Stimulated activated memory B cell treated with anti-CD40 and anti-IgM and Interleukin-4, amounts not matched to agents 10 μg/mL and 1 μg/mL and 100 μg/mL, for 72 hours (primary cell): ENCODE data around the gene ADAM8.
A peak's percentile ranks its signal among the peaks of the same experiment; 100 is the strongest.

Experiments used
- ATAC-seq: fragments of 150-1000 bp; cut with Tn5 transposase; 2 replicates; pipeline ENCODE4 v1.10.0; 2021
- H3K27ac Mint-ChIP-seq: one replicate; pipeline ENCODE4 v1.8.0; 2022; ENCODE audit warnings: mild to moderate bottlenecking, mixed read lengths
- H3K27me3 Mint-ChIP-seq: one replicate; pipeline ENCODE4 v1.8.0; 2022; ENCODE audit warnings: mixed read lengths
- H3K36me3 Mint-ChIP-seq: one replicate; pipeline ENCODE4 v1.8.0; 2022; ENCODE audit warnings: mixed read lengths
- H3K4me1 Mint-ChIP-seq: one replicate; pipeline ENCODE4 v1.8.0; 2022; ENCODE audit warnings: mixed read lengths
- H3K4me3 Mint-ChIP-seq: one replicate; pipeline ENCODE4 v1.8.0; 2022; ENCODE audit warnings: mild to moderate bottlenecking, moderate library complexity, mixed read lengths
- H3K9me3 Mint-ChIP-seq: one replicate; pipeline ENCODE4 v1.8.0; 2022; ENCODE audit warnings: mixed read lengths

Gene ADAM8

GRCh38 chr10:133258066-133258817 is 18.4 kb downstream of the ADAM8 start:
- ATAC-seq: peak; percentile 37
- H3K27me3 Mint-ChIP-seq: no peaks in the 10 kb centered on the region
- no peaks in the 10 kb centered on the region for H3K9me3 Mint-ChIP-seq
- peaks cover 52% of the 10 kb centered on the region for H3K4me1 Mint-ChIP-seq
- H3K27ac Mint-ChIP-seq: peak overlapping the region; percentile 90
- H3K4me3 Mint-ChIP-seq: peak overlapping the region; percentile 62
- H3K36me3 Mint-ChIP-seq: no peaks in the 10 kb centered on the region

- Mint-ChIP-seq H3K27me3 (no peaks in the 10 kb centered on the region), H3K36me3 (no peaks in the 10 kb centered on the region), H3K27ac (peak overlapping the region; percentile 90), H3K9me3 (no peaks in the 10 kb centered on the region), H3K4me3 (peak overlapping the region; percentile 74), H3K4me1 (peaks cover 46% of the 10 kb centered on the region)
- no peak for ATAC-seq
These were observed 19.1 kb downstream of the ADAM8 start for GRCh38 chr10:133257489-133258065.

GRCh38 chr10:133255323-133255722 is 21.3 kb downstream of the ADAM8 start:
- Mint-ChIP-seq H3K9me3 (no peaks in the 10 kb centered on the region), H3K27ac (no peak overlapping the region), H3K36me3 (no peaks in the 10 kb centered on the region), H3K4me3 (no peak overlapping the region), H3K4me1 (peaks cover 31% of the 10 kb centered on the region), H3K27me3 (peaks cover 7% of the 10 kb centered on the region)
- no peak for ATAC-seq

- no peak overlapping the region for H3K27ac Mint-ChIP-seq
- no peaks in the 10 kb centered on the region for H3K9me3 Mint-ChIP-seq
- peaks cover 24% of the 10 kb centered on the region for H3K4me1 Mint-ChIP-seq
- H3K27me3 Mint-ChIP-seq: peaks cover 15% of the 10 kb centered on the region
- no peak overlapping the region for H3K4me3 Mint-ChIP-seq
- ATAC-seq: no peak
- H3K36me3 Mint-ChIP-seq: no peaks in the 10 kb centered on the region
These were observed 22.1 kb downstream of the ADAM8 start for GRCh38 chr10:133254421-133255120.

- Mint-ChIP-seq H3K27ac (no peak overlapping the region), H3K4me1 (peaks cover 14% of the 10 kb centered on the region), H3K4me3 (no peak overlapping the region), H3K9me3 (no peaks in the 10 kb centered on the region), H3K27me3 (peaks cover 25% of the 10 kb centered on the region), H3K36me3 (no peaks in the 10 kb centered on the region)
- ATAC-seq: no peak
These were observed 23.2 kb downstream of the ADAM8 start for GRCh38 chr10:133253361-133253955.

- Mint-ChIP-seq H3K27ac (no peak overlapping the region), H3K4me1 (peaks cover 3% of the 10 kb centered on the region), H3K9me3 (no peaks in the 10 kb centered on the region), H3K27me3 (peaks cover 32% of the 10 kb centered on the region), H3K4me3 (no peak overlapping the region), H3K36me3 (no peaks in the 10 kb centered on the region)
- peak; percentile 29 for ATAC-seq
These were observed 24.5 kb downstream of the ADAM8 start for GRCh38 chr10:133252223-133252552.

- H3K36me3 Mint-ChIP-seq: no peaks in the 10 kb centered on the region
- peaks cover 6% of the 10 kb centered on the region for H3K4me1 Mint-ChIP-seq
- H3K9me3 Mint-ChIP-seq: no peaks in the 10 kb centered on the region
- peak; percentile 17 for ATAC-seq
- peaks cover 38% of the 10 kb centered on the region for H3K27me3 Mint-ChIP-seq
- no peak overlapping the region for H3K27ac Mint-ChIP-seq
- H3K4me3 Mint-ChIP-seq: no peak overlapping the region
These were observed 25.1 kb downstream of the ADAM8 start for GRCh38 chr10:133251388-133252222.

- H3K27me3 Mint-ChIP-seq: peaks cover 38% of the 10 kb centered on the region
- no peak overlapping the region for H3K4me3 Mint-ChIP-seq
- H3K9me3 Mint-ChIP-seq: no peaks in the 10 kb centered on the region
- H3K4me1 Mint-ChIP-seq: peaks cover 6% of the 10 kb centered on the region
- H3K27ac Mint-ChIP-seq: no peak overlapping the region
- no peak for ATAC-seq
- H3K36me3 Mint-ChIP-seq: no peaks in the 10 kb centered on the region
These were observed 26.5 kb downstream of the ADAM8 start for GRCh38 chr10:133249975-133250754.

GRCh38 chr10:133249094-133249780 is 27.4 kb downstream of the ADAM8 start:
- H3K36me3 Mint-ChIP-seq: no peaks in the 10 kb centered on the region
- H3K27ac Mint-ChIP-seq: no peak overlapping the region
- peaks cover 38% of the 10 kb centered on the region for H3K27me3 Mint-ChIP-seq
- no peak for ATAC-seq
- H3K4me1 Mint-ChIP-seq: peaks cover 6% of the 10 kb centered on the region
- H3K9me3 Mint-ChIP-seq: no peaks in the 10 kb centered on the region
- H3K4me3 Mint-ChIP-seq: no peak overlapping the region

GRCh38 chr10:133248334-133248715 is 28.3 kb downstream of the ADAM8 start:
- H3K36me3 Mint-ChIP-seq: no peaks in the 10 kb centered on the region
- H3K9me3 Mint-ChIP-seq: no peaks in the 10 kb centered on the region
- peaks cover 6% of the 10 kb centered on the region for H3K4me1 Mint-ChIP-seq
- H3K4me3 Mint-ChIP-seq: no peak overlapping the region
- H3K27ac Mint-ChIP-seq: no peak overlapping the region
- peaks cover 38% of the 10 kb centered on the region for H3K27me3 Mint-ChIP-seq
- ATAC-seq: no peak

- no peaks in the 10 kb centered on the region for H3K36me3 Mint-ChIP-seq
- H3K27ac Mint-ChIP-seq: no peak overlapping the region
- no peak overlapping the region for H3K4me3 Mint-ChIP-seq
- no peaks in the 10 kb centered on the region for H3K9me3 Mint-ChIP-seq
- peaks cover 38% of the 10 kb centered on the region for H3K27me3 Mint-ChIP-seq
- no peak for ATAC-seq
- H3K4me1 Mint-ChIP-seq: peaks cover 11% of the 10 kb centered on the region
These were observed 28.9 kb downstream of the ADAM8 start for GRCh38 chr10:133247681-133248333.

- H3K27ac Mint-ChIP-seq: no peak overlapping the region
- peaks cover 38% of the 10 kb centered on the region for H3K27me3 Mint-ChIP-seq
- no peak for ATAC-seq
- no peaks in the 10 kb centered on the region for H3K36me3 Mint-ChIP-seq
- H3K4me3 Mint-ChIP-seq: no peak overlapping the region
- H3K4me1 Mint-ChIP-seq: peaks cover 26% of the 10 kb centered on the region
- no peaks in the 10 kb centered on the region for H3K9me3 Mint-ChIP-seq
These were observed 30.4 kb downstream of the ADAM8 start for GRCh38 chr10:133246236-133246626.

GRCh38 chr10:133245439-133246235 is 31.0 kb downstream of the ADAM8 start:
- H3K36me3 Mint-ChIP-seq: no peaks in the 10 kb centered on the region
- H3K27me3 Mint-ChIP-seq: peaks cover 34% of the 10 kb centered on the region
- H3K4me1 Mint-ChIP-seq: peaks cover 32% of the 10 kb centered on the region
- H3K27ac Mint-ChIP-seq: no peak overlapping the region
- H3K4me3 Mint-ChIP-seq: no peak overlapping the region
- no peaks in the 10 kb centered on the region for H3K9me3 Mint-ChIP-seq
- no peak for ATAC-seq
